ENCODE data around the gene C5orf15.

DNA sequence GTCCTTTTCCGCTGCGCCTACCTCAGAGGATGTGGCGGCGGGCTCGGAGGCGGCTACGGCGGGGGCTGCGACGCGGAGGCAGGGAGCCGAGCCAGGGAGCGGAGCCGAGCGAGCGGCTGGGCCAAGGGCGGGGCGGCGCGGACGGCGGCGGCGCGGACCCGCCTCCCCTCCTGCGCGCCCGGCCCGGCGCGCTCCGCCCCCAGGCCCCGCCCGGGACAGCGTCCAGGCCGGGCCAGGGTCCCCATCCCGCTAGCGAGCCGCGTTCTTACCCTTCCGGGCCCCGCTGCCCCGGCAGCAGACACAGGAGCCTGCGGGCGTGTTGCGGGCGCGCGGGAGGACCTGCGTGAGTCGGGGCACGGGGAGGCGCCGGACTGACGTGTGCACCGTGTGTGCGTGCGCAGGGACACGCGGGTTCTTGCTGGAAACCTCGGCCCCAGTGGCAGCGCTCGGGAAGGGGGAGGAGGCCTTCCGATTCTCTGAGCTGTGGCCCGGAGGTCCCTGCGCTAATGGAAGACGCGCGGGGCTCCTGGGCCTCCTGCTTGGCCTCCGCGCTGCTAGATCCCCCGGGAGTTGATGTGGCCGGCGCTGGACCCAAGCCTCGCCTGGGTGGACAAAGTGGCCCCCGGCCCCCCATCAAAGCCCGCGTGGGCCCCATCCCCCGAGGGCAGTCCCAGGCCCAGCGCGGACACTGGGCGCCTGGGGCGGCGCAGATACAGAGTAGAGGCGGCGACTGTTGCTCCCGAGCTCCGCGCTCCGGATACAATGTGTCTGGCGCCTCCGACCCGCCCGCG, 36.4 kb upstream of the C5orf15 start, which contains the start of gene VDAC1:
- TF ChIP-seq, protein P1, sequence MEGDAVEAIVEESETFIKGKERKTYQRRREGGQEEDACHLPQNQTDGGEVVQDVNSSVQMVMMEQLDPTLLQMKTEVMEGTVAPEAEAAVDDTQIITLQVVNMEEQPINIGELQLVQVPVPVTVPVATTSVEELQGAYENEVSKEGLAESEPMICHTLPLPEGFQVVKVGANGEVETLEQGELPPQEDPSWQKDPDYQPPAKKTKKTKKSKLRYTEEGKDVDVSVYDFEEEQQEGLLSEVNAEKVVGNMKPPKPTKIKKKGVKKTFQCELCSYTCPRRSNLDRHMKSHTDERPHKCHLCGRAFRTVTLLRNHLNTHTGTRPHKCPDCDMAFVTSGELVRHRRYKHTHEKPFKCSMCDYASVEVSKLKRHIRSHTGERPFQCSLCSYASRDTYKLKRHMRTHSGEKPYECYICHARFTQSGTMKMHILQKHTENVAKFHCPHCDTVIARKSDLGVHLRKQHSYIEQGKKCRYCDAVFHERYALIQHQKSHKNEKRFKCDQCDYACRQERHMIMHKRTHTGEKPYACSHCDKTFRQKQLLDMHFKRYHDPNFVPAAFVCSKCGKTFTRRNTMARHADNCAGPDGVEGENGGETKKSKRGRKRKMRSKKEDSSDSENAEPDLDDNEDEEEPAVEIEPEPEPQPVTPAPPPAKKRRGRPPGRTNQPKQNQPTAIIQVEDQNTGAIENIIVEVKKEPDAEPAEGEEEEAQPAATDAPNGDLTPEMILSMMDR (optimal IDR thresholded peaks at IDR 0.05 in 1 of 3, IDR thresholded peaks at IDR 0.05 in 1 of 3, conservative IDR thresholded peaks at IDR 0.05 in 1 of 3; ENCODE audit: extremely low read depth in 1 of 3, insufficient read depth in 2 of 3, low read length in 3 of 3), result no peak
- no peak for TF ChIP-seq EZH2 (IDR thresholded peaks at IDR 0.05; ENCODE audit: low read length)
